ENCODE results near the gene GABBR1.

DNA sequence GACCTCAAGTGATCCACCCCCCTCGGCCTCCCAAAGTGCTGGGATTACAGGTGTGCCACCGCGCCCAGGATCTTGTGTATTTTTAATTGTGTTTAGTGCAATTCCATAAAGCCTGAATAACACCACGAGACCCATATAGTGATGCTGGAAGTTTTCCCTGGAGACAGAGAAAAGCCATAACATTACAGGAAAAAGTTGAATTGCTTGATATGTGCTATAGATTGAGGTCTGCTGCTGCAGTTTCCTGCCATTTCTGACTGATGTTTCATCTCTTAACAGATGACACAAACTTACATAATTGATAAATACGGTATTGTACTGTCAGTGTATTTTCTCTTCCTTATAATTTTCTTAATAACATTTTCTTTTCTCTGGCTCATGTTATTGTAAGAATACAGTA, 66.1 kb downstream of the GABBR1 start:
- TF ChIP-seq, protein P1, sequence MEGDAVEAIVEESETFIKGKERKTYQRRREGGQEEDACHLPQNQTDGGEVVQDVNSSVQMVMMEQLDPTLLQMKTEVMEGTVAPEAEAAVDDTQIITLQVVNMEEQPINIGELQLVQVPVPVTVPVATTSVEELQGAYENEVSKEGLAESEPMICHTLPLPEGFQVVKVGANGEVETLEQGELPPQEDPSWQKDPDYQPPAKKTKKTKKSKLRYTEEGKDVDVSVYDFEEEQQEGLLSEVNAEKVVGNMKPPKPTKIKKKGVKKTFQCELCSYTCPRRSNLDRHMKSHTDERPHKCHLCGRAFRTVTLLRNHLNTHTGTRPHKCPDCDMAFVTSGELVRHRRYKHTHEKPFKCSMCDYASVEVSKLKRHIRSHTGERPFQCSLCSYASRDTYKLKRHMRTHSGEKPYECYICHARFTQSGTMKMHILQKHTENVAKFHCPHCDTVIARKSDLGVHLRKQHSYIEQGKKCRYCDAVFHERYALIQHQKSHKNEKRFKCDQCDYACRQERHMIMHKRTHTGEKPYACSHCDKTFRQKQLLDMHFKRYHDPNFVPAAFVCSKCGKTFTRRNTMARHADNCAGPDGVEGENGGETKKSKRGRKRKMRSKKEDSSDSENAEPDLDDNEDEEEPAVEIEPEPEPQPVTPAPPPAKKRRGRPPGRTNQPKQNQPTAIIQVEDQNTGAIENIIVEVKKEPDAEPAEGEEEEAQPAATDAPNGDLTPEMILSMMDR (conservative IDR thresholded peaks at IDR 0.05; ENCODE audit: low read length), result no peak
- no peak for TF ChIP-seq EZH2phosphoT487 (IDR thresholded peaks at IDR 0.05; ENCODE audit: borderline replicate concordance, low read depth, low read length)
